Measurements from ENCODE around the gene GPR85.
"Not testable (repeated sequence)": the region's sequence is repeated elsewhere in the genome, so short reads cannot be mapped to it uniquely, and the experiment has no call there.

The GPR85 gene, protein sequence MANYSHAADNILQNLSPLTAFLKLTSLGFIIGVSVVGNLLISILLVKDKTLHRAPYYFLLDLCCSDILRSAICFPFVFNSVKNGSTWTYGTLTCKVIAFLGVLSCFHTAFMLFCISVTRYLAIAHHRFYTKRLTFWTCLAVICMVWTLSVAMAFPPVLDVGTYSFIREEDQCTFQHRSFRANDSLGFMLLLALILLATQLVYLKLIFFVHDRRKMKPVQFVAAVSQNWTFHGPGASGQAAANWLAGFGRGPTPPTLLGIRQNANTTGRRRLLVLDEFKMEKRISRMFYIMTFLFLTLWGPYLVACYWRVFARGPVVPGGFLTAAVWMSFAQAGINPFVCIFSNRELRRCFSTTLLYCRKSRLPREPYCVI

DNA sequence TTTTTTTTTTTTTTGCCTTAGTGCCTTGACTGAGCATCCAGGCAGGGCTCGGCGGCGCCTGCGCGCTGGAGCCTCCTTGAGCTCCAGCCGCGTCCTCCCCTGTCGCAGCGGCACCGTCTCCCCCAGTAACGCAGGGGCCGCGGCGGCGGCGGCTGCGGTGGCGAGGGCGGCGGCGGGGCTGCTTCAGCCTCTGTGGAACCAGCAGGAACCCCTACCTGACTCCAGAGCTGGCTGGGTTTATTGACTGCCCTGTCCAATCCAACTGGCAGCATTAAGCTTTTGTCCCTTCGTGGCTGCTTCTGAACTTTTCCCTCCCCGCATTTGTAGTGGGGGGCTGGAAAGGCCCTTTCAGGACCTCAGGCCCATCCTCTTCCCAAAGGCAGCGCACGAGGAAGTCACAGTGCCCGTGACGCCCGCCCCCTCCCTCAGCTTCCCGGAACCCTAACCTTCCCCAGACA lies at the start of gene GPR85:
Gene GPR85, minus strand, starts transcription at position 397 of the 458 bp plus-strand sequence. CDS start 2,106 bp downstream, outside the sequence.
- DNase-seq (ENCODE audit: low read depth in 2 of 2): peak in 1 of 2 donors; percentile 1

DNA sequence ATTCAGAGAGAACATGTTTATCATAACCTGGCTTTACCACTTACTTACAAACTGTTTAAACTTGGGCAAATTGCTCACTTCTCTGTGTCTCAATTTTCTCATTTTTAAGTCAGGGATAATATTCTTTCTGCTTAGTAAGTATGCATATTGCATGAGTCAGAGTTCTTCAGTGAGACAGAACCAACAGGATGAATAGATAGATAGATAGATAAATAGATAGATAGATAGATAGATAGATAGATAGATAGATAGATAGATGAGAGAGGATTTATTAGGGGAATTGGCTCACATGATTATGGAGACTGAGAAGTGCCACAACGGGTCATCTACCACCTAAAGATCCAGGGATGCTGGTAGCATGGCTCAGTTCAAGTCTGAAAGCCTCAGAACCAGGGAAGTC lies 47.4 kb upstream of the GPR85 start:
- no peak for DNase-seq (ENCODE audit: low read depth in 2 of 2)

- DNase-seq (ENCODE audit: low read depth in 2 of 2): no peak
These were observed 44.7 kb upstream of the GPR85 start for GRCh38 chr7:113131367-113131766.

DNA sequence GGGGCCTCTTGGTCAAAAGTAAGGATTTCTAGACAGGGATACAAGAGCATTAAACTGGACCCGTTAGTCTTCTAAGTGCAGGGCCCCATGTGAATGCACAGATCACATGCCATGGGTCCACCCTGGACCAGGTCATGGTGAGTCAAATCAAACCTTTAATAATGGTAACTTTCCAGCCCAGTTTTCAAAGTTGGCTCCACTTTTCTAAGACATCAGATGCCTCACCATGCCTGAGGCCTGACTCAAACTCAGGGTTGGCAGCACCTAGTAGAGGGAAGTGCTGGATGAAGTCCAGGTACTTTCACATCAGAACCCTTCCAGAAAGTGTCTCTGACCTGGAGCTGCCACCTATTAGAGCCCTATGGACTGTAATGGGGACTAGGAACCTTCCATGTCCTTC lies 41.4 kb upstream of the GPR85 start:
- DNase-seq (ENCODE audit: low read depth in 2 of 2): no peak

DNA sequence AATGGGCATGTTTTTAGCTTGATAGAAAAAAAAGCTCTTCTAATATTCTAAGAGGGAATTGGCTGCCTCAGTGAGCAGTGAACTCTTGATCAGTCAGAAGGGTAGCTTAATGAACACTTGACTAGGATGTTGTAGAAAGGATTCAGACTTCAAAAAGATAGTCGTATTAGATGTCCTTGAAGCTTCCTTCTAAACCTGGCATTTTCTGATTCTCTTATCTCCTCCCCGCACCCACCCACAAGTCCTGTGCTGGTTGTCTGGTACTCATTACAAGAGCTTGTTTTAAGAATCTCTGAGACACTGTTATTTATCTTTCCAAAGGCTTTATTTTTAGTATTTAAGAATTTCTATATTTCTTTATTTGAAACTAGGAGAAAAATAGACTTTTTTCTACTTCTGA lies 39.1 kb upstream of the GPR85 start:
- DNase-seq (ENCODE audit: low read depth in 2 of 2): no peak

DNA sequence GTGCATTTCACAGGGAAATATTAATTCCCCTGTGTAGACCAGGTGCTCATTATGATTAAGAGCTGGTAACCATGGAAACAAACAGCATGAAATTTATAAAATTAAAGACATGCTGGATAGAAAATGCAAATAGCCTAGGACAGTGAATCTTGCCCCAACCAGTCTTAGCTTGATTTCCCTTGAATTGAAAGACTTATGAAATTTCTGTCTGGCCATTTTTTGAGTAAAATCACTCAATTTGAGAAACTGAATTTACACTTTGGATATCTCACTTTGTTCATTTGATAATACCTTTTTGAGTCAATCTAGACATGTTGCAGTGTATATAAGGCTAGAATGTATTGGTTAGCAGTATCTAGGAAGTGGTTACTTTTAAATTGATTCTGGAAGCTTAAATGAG lies 36.1 kb upstream of the GPR85 start:
- DNase-seq (ENCODE audit: low read depth in 2 of 2): no peak

DNA sequence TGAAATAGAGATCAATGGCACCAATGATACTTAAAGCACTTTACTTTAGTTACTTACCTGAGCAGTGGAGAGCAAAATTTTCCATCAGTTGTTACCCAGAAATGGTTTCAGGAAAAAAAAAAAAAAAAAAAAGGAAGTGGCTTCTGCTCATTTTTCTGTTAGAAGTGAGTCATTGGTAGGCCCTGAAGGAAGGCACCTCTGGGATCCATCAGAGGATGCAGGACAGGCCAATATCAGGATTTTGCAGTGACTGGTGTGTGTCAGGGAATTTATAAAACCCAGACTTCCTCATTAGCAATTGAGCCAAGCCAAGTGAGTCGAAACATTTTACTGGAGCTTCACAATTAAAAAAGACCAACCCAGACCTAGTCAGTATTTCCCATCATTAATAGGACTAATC lies 34.0 kb upstream of the GPR85 start:
- DNase-seq (ENCODE audit: low read depth in 2 of 2): no peak

DNA sequence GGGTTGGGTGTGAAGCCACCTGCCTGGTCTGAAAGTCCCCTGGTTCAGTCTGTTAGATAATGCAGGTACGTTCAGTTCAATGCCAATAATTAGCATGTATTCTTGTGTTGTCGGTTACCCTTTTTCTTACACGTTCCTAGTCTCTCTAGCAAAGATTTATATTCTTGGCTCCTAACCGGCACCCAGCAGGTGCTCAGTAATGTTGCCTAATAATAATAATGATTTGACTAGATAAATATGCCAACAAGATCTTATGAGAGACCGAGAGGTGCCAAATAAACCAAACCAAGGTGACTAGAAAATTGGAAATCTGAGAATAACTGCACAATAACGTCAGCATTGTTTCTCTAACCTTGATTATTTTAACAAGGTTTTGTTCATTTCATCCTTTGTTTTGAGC lies 32.8 kb upstream of the GPR85 start:
- DNase-seq (ENCODE audit: low read depth in 2 of 2): no peak

GRCh38 chr7:113118074-113118959 lies 31.7 kb upstream of the GPR85 start, which contains the start of gene SMIM30:
Gene SMIM30, minus strand, starts transcription at chr7:113118554. Its CDS starts 976 bp downstream, at chr7:113117578.
- peak; percentile 80 to 84 for DNase-seq (ENCODE audit: low read depth in 2 of 2)

GRCh38 chr7:113117374-113117774 lies 30.7 kb upstream of the GPR85 start:
- not testable (repeated sequence) for DNase-seq (ENCODE audit: low read depth in 2 of 2)

DNA sequence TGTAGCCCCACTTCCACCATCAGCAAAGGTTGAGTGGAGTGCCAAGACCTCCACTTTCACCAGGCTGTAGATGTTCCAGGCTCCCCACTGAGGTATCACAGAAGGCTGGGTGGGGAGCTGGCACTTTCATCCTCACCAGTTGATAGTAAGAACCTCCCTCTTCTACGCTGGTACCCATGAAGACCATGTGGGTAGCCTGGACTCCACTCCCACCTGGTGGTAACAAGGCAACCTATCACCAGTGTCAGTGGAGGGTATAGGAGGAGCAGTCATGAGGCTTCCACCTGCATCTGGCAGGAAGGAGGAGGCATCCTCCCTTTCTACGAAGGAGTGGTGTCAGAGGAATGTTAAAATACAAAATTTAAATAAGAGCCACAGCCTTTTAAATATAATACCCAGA lies 27.3 kb upstream of the GPR85 start:
- DNase-seq (ENCODE audit: low read depth in 2 of 2): no peak

DNA sequence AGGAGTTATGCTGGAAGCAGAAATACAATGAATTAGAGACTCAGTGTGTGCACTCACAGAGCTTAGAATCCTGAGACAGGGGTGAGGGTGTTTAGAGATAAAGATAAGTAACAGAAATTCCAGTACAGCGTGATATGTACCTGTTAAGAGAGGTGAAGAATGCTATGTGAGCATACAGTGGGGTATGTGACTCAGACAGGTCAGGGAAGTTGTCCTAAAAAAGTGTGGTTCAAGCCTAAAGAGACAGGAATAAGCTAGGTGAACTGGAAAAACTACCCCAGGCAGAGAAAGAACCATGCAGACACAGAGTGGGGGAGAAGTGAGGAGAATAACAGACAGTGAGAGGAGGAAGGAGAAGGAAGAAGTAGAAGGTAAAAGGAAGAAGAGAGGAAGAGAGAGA lies 23.1 kb upstream of the GPR85 start:
- DNase-seq (ENCODE audit: low read depth in 2 of 2): no peak

GRCh38 chr7:113100121-113100603 lies 13.5 kb upstream of the GPR85 start:
- DNase-seq (ENCODE audit: low read depth in 2 of 2): no peak

DNA sequence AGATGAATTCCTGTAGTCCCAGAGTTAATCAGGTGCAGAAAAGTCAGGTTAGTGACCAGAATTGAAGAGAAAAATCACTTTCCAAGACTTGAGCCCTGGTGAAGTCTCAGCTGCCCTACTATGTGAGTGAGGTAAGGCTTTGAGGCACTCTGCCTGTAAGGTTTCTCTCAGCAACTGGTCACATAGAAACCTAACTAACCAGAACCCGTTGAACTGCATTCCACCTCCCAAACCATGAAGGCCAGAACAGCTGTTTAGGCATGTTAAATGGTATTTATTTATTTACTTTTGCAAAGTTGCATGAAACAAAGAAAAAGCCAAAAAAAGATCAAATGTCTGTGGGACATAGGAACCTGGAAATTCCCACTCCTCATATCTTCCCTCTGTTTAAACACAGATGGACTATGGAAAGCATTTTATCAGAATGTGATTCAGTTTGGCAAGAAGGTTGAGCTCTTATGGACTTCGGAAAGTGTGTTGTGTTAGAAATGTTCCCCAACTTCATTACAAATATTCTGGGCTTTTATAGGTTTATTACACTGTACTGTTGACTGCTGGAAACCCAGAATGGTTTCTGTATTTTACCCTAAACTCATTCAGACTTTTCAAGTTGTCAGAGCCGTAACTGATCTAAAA lies 12.8 kb upstream of the GPR85 start:
- no peak for DNase-seq (ENCODE audit: low read depth in 2 of 2)

GRCh38 chr7:113094517-113095249 lies 8.1 kb upstream of the GPR85 start:
- DNase-seq (ENCODE audit: low read depth in 2 of 2): no peak

DNA sequence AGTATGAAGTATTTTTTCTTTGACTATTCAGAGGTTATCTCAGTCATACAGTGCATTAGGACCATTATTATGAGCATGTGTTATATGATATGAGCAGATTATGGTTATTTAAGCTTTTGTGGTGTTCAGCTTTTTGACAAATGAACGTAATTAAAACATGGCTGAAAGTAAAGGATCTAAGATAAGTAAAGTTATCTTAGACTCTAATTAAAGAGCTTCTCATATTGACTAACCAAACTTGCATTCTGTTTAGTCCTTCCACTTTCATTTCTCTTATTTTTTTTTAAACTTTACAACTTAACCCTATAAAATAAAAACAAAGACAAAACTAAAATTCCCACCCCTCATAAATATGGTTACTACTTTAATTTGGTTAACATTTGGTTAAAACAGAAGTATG lies 6.9 kb upstream of the GPR85 start:
- no peak for DNase-seq (ENCODE audit: low read depth in 2 of 2)

GRCh38 chr7:113092762-113093161 lies 6.1 kb upstream of the GPR85 start:
- no peak for DNase-seq (ENCODE audit: low read depth in 2 of 2)

DNA sequence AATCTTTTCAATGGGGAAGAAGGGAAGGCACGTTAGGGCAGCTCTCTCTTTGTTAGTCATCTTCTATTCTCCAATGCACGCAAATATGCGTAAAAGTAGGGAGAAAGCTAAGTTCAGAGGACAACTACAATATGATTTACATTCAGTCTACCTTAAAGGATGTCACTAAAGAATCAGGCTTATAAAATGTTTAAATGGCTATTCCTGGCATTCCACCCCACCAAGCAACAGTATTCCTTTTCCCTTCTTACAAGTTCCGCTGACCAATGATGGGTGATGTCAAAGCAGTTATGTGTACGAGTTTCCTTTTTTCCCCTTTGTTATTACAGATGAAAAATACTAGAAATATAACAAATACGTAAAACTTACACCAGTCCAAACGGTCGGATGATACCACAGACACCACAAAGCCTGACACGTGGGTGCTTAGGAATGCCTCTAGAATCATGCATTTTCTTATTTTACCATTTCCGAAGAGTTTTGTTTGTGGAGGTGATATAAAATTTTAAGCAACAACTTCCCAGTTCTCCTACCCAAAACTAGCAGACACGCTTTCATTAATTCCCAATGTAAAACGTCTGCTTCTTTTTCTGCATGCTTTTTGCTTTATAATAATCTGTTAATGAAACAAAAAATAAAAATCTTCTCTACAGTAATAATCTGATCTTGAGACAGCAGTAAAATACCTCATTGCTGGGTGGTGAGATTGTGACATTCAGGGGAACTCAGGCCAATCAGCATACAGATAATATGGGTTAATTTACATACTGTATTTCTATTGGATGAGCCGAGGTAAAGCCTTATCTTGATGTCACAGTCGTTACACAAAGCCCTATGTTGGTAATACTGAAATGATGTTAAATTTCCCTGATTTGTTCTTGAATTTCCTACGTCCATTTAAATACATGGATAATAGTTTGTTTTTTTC lies 708 bp upstream of the GPR85 start:
- no peak for DNase-seq (ENCODE audit: low read depth in 2 of 2)

DNA sequence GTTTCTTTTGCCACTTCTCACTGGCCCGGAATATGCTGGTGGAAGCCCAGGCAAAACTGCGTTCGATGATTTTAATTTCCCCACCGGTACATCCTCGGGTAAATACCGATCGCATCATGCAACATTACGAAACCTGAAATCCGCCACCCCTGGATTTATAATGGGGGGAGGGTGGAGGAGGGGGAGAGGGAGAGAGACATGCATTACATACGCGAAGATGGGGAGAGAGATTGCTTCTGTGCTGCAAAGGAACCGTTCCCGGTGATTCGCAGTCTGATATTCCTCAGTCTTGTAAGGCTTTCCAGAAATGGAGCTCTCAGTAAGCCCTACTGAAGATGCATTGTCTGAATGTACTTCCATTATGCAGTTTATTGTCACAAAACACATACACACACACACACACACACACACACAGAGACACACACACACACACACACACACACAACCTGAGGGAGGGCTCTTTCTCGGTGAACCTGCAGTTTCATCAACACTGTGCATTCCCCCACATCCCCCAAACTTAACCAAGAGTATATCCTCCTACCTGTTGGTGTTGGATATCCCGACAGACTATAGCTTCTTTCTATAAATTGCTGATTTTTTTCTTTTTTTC lies 741 bp downstream of the GPR85 start:
- DNase-seq (ENCODE audit: low read depth in 2 of 2): no peak

Data from stimulated activated CD8-positive, alpha-beta memory T cell treated with anti-CD3 and anti-CD28 coated beads, Interleukin-7, amount 100 ng/mL, for 4 hours (primary cell).